ENCODE data around the gene LMF1.
"Not testable (repeated sequence)": the region's sequence is repeated elsewhere in the genome, so short reads cannot be mapped to it uniquely, and the experiment has no call there.

Gene LMF1

GRCh38 chr16:969508-970385 lies 1.0 kb downstream of the LMF1 start:
- DNase-seq = no peak

GRCh38 chr16:968620-969019 lies 2.2 kb downstream of the LMF1 start:
- no peak for DNase-seq

GRCh38 chr16:967546-968295 lies 3.1 kb downstream of the LMF1 start:
- DNase-seq = no peak

- DNase-seq = no peak
Observed at GRCh38 chr16:967077-967541, 3.7 kb downstream of the LMF1 start.

- no peak for DNase-seq
Observed at GRCh38 chr16:966505-966904, 4.3 kb downstream of the LMF1 start.

- DNase-seq = no peak
Observed at GRCh38 chr16:966035-966434, 4.7 kb downstream of the LMF1 start.

- DNase-seq = no peak
Observed at GRCh38 chr16:965487-965886, 5.3 kb downstream of the LMF1 start.

- no peak for DNase-seq
Observed at GRCh38 chr16:965036-965395, 5.8 kb downstream of the LMF1 start.

- DNase-seq = peak; percentile 55
Observed at GRCh38 chr16:964356-965035, 6.3 kb downstream of the LMF1 start.

GRCh38 chr16:963913-964312 lies 6.9 kb downstream of the LMF1 start:
- DNase-seq = no peak

GRCh38 chr16:962901-963814 lies 7.6 kb downstream of the LMF1 start:
- no peak for DNase-seq

- DNase-seq = no peak
Observed at GRCh38 chr16:962366-962765, 8.4 kb downstream of the LMF1 start.

GRCh38 chr16:959232-960040 lies 11.3 kb downstream of the LMF1 start:
- no peak for DNase-seq

- not testable (repeated sequence) for DNase-seq
Observed at GRCh38 chr16:955766-956165, 15.0 kb downstream of the LMF1 start.

- not testable (repeated sequence) for DNase-seq
Observed at GRCh38 chr16:953818-954217, 17.0 kb downstream of the LMF1 start.

- no peak for DNase-seq
Observed at GRCh38 chr16:952321-952720, 18.5 kb downstream of the LMF1 start.

GRCh38 chr16:951660-952301 lies 19.0 kb downstream of the LMF1 start:
- DNase-seq = no peak

- not testable (repeated sequence) for DNase-seq
Observed at GRCh38 chr16:950733-951573, 19.8 kb downstream of the LMF1 start.

GRCh38 chr16:948767-949166 lies 22.0 kb downstream of the LMF1 start:
- not testable (repeated sequence) for DNase-seq

GRCh38 chr16:947922-948303 lies 22.9 kb downstream of the LMF1 start:
- DNase-seq = not testable (repeated sequence)
